GM18498 (cell line): ENCODE measurements around the gene FAM171A2.
"Not testable (repeated sequence)": the region's sequence is repeated elsewhere in the genome, so short reads cannot be mapped to it uniquely, and the experiment has no call there.

Experiments
- ATAC-seq: cut with Tn5 transposase; IDR thresholded peaks from one replicate; pipeline ENCODE4 v1.9.1; 2021; ENCODE audit warnings: mild to moderate bottlenecking, moderate library complexity; ENCODE audit not compliant: unreplicated experiment

FAM171A2 gene

DNA sequence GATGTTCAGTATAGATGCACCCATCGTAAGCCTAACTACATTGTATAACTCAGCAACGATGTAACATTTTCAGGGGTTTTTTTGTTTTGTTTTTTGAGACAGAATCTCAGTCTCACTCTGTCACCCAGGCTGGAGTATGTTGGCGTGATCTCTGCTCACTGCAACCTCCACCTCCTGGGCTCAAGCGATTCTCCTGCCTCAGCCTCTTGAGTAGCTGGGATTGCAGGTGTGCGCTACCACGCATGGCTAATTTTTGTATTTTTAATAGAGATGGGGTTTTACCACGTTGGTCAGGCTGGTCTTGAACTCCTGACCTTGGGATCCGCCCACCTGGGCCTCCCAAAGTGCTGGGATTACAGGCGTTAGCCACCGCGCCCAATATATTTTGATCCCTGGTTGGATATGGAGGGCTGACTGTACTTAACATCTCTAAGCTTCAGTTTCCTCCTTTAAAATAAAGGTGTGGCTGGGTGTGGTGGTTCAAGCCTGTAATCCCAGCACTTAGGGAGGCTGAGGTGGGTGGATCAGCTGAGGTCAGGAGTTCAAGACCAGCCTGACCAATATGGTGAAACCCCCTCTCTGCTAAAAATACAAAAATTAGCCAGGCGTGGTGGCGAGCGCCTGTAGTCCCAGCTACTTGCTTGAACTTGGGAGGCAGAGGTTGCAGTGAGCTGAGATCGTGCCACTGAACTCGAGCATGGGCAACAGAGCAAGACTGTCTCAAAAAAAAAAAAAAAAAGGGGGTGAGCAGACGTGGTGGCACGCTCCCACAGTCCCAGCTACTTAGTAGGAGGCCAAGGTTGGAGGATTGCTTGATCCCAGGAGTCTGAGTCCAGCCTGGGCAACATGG is 16.2 kb downstream of the FAM171A2 start:
- not testable (repeated sequence) for ATAC-seq

DNA sequence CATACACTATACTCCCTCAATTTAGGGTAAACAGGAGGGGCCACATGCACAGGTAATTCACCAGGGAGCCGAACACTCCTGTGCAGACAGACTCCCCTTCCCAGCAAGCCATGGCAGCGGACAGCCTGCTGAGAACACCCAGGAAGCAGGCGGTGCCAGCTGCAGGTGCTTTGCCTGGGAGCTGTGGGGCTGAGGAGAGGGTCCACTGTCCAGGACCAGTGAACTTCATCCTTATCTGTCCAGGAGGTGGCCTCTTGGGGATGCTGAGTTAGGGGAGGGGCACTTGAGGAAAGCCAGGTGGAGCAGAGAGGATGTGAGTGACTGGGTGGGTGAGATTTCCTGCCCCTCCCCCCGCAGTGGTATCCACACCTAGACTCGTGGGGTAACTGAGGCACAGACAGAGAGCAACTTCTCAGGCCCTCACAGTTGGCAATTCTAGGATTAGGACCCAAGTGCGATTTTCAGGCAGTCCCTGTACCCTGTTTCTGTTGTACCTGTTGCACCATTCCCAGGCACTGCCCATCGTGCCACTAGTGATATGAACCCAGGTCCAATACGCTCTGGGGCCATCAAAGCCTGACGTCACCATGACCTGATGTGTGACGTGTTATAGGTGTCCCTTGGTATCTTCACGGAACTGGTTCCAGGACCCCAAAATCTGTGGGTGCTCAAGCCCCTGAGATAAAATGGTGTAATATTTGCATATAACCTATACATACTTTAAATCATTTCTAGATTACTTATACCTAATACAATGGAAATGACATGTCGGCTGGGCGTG is 17.4 kb downstream of the FAM171A2 start:
- ATAC-seq = no peak

DNA sequence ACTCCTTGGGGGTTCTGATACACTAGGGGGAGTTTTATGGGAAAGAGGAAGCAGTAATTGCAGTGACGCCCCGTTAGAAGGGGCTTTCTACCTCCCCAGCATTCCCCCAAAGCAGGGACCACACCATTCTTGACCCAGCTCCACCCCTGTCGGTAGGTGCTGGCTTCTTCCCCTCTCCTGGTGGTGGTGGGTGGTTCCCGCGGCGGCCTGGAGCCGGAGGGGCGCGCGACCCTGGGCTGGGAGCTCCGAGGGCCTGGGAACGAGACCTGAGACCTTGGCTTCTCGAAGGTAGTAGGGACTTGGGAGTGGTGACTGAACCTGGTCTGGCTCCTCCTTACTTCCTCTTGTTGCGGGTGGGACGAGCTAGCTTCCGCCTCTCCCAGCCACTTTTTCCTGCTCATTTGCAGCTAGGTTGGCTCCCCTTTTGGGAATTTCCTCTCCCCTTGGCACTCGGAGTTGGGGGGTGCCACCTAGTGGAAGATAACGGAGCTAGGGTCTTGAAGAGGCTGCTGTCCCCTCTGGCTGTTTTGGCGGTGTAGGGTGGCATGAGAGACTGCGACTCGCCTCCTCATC is 18.1 kb downstream of the FAM171A2 start:
- ATAC-seq = peak; percentile 6

DNA sequence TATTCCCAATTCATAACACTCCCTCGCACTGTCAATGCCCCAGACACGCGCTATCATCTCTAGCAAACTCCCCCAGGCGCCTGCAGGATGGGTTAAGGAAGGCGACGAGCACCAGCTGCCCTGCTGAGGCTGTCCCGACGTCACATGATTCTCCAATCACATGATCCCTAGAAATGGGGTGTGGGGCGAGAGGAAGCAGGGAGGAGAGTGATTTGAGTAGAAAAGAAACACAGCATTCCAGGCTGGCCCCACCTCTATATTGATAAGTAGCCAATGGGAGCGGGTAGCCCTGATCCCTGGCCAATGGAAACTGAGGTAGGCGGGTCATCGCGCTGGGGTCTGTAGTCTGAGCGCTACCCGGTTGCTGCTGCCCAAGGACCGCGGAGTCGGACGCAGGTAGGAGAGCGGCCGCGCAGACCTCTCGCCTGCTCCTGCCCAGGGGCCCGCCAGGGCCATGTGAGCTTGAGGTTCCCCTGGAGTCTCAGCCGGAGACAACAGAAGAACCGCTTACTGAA is 18.7 kb downstream of the FAM171A2 start, which contains the start of gene GRN:
Gene GRN (plus strand): TSS at position 364 of the 515 bp plus-strand sequence. CDS start 3,863 bp downstream, outside the sequence.
- peak; percentile 57 for ATAC-seq

DNA sequence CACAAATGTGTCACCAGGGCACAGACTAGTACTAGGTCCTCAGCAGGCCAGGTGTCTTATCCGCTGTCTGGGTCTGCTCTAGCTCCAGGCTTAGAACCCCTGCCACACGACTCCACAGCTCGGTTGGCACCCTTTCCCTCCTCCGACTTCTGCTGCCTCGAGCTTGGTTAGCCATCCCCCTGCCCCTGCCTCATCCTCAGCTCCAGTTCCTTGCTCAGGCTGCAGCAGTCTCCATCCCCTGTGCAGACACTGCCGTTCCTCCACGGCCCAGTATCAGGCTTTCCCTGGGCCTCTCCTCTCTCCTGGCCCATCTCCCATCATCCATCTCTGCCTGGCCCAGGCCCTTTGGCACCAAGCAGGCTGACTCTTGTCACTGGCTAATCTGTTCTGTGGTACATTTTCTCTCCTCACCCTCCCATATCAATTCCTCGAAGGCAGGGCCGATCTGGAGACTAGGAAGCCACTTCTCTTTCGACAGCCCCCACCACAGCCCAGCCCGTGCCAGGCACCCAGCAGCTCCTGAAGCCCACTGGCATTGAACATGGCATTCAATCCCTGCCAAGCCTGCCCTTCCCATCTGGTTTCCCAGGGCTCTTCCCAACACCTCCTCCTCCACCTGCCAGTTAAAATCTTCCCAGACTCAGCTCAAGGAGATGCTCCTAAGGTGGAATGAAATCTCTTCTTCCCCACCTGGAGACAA is 20.0 kb downstream of the FAM171A2 start:
- no peak for ATAC-seq

DNA sequence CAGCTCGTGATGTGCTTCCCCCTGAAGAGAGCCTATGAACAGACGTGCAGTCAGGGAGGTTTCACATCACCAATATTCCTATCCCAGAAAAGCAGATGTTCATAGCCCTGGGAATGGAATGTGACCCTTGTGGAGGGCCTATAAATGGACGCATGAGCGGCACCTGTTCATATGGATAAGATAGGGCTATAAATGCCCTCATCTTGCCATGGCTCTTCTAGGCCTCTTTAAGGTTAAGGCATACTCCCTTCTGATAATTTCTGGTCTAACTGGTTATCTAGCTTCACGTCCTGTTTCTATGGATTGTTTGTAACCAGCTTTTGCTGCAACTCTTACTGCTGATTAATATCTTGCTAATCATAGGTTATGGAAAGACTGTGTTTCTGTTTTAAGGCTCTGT is 23.1 kb downstream of the FAM171A2 start:
- ATAC-seq = not testable (repeated sequence)

DNA sequence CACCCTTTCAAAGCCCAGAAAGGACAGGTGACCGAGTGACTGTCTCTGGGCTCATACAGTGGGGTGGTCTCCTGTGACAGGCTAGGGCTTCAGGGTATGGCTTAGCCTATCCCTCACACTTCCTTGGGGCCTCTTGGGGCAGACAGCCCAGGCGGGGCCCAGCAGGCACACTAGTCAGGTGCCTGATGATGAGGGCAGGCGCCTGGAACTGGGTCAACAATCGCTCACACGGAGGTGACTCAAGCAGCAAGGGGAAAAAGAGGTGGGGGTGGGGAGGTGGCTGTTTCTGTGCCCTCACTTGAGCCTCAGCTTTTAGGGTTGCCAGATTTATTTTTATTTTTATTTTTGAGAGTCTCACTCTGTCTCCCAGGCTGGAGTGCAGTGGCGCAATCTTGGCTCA is 25.0 kb downstream of the FAM171A2 start:
- ATAC-seq = no peak

DNA sequence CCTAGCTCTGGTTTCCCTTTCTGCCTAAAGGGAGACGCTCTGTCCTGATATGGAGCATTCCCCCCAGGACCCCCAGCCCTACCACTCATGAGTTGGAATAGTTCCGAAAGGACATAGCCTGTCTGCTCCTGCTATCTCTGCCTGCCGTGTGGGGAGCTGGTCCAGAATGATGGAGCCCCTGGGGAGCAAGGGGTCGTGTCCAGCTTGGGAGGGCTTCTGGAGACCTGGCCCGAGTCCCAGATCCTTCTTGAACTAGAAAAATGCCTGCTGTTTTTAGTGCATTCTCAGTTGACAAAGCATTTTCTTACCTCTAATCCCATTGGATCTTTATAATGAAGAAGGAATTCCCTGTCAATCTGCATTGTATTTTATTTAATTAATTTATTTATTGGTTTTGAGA is 27.7 kb downstream of the FAM171A2 start:
- ATAC-seq = no peak

DNA sequence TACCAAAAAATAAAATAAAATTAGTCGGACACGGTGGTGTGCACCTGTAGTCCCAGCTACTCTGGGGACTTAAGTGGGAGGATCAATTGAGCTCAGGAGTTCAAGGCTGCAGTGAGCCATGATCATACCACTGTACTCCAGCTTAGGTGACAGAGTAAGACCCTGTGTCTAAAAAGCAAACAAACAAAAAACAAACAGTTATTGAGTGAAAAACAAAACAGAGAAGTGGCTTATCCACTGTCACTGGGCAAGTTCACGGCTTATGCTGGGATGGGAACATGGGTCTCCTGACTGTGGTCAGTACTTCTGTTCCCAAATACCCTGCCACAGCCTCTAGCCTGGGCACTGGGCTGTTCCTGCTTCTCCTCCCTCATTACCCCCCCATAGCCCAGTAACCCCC is 28.1 kb downstream of the FAM171A2 start:
- no peak for ATAC-seq

DNA sequence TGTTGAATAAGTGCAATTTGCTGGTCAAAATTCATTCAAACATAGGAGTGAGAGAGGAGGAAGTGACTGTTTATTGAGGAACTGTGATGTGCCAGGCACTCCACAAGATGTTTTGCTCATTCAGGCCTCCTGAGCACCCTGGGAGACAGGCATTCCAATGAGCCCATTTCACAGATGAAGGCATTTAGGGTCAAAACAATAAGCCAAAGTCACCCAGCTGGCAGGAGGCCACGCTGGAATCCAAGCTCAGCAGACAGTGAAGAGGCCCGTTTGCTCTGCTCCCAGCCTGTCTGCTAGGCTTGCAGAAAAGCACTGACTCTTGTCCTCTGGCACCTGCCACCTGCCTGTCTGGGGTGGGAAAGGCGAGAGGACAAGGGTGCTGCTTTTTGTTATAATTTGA is 28.9 kb downstream of the FAM171A2 start:
- ATAC-seq = no peak

DNA sequence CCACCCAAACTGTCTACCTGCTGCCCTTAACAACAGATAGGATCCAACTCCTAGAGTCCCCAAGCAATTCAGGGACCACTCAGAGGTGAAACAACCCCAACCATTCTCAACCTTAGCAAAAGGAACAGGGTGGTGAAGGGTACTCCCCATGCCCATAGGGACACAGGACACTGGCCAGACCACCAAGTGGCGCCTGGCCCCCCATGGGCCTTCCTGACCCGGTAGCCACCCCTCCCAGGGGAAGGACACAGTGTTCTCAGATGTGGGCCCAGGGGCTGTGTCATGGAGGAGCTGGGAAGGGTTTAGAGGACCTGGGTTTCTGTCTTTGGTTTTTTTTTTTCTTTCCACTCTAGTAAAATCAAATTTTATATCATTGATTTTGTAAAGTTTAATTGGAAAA is 29.3 kb downstream of the FAM171A2 start:
- ATAC-seq = no peak

DNA sequence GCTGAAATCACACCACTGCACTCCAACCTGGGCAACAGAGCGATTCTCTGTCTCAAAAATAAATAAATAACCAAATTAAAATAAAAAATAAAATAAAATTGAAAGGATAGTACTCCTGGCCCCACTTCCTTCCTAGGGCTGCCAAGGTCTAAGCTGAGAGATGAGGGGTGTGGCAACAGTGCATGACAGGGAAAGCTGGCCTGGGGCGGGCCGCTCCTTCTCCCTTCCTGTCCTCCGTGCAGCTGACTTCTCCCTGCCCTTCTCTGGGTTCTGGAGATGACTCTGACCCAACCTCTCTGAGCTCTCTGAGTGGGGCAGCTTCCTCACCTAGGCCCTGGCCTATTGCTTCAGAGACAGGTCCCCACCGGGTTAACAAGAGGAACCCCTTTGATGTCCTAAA is 30.3 kb downstream of the FAM171A2 start:
- ATAC-seq = no peak

DNA sequence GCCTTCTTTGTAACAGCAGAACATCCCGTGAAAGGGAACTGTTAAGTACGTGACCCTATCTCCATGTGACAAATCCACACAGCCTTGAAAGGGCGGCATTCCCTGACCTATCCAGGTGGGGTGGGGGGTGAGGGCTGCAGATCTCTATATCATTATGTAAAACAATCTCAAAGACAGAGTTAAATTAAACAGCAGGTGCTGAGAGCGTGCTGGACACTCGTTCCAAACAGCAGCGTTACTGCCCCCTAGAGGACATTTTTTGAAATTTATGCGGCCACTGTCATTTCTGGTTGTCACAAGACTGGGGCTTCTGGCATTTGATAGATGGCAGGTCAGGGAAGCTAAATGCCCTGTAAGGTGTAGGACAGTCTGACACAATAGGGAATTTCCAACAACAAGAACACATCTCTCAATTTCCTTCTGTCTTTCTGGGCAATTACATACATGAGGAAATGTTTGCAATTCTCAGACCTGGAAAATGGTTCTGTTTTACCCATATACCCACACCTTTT is 32.3 kb downstream of the FAM171A2 start:
- ATAC-seq = no peak

DNA sequence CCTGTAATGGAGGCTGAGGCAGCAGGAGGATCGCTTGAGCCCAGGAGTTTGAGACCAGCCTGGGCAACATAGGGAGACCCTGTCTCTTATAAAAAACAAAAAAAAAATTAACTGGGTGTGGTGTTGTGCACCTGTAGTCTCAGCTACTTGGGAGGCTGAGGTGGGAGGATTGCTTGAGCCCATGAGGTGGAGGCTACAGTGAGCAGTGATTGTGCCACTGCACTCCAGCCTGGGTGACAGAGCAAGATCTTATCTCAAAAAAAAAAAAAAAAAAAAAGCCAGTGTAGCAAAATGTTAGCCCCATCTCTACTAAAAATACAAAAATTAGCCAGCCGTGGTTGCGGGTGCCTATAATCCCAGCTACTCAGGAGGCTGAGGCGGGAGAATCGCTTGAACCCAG is 33.4 kb downstream of the FAM171A2 start:
- ATAC-seq = not testable (repeated sequence)

DNA sequence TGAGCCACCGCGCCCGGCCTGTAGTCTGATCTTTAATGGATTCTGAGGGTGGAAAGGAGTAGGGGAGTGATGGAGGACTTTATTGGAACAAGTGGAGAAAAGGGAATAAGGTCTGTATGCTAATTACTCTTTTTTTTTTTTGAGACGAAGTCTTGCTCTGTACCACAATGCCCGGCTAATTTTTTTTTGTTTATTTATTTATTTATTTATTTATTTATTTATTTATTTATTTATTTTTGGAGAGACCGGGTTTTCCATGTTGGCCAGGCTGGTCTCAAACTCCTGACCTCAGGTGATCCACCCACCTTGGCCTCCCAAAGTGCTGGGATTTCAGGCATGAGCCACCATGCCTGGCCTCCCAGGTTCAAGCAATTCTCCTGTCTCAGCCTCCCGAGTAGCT is 34.1 kb downstream of the FAM171A2 start:
- not testable (repeated sequence) for ATAC-seq

DNA sequence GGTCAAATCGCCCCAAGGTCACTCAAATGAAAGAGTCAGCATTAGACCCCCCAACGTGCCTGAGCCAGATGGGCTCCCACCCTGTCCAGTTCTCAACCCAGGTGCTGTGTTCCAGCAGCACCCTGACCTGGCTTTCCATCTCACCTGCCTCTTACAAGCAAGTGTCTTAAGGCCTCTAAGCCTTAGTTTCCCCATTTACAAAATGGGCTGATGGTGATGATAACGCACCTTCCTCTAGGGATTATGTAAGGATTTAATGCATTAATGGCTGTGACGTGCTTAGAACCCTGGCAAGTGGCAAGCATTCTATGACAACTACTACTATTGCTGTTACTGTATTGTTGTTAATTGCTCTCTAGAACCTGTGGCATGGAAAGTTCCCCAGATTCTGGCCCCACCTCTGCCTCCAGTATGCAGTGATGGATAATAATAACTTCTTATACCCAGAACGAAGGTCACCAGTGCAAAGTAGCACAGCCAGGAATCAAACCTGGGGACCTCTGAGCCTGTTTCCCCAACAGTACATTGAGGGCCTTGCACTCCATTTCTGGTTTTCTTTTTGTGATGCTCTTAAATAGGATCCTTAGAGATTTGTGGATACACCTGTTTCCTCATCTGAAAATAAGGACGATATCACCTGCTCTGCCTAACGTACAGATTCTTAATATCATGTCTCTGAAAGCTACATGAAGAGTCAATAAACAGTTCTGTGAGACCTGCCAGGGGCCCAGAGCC is 35.8 kb downstream of the FAM171A2 start:
- no peak for ATAC-seq

DNA sequence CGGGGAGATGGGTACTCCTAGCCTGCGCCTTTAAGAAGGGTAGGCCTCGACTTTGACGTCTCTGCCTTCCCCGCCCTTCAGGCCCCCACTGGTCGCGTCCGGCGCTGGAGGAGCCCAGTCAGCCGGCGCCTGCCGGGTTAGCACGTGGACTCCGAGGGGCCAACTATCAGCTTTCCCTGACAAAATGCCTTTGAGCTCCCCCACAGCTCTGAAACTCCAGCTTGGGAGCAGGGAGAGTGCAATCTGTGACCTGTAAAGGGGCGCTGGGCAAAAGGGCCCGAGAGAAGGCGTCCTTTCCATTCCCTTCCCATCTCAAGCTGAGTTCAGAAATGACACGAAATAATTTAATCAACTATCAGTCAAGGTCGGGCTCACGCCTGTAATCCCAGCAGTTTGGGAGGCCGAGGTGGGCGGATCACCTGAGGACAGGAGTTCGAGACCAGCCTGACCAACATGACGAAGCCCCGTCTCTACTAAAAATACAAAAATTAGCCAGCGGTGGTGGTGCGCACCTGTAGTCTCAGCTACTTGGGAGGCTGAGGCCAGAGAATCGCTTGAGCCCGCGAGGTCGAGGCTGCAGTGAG is 36.7 kb downstream of the FAM171A2 start:
- ATAC-seq = peak; percentile 53

DNA sequence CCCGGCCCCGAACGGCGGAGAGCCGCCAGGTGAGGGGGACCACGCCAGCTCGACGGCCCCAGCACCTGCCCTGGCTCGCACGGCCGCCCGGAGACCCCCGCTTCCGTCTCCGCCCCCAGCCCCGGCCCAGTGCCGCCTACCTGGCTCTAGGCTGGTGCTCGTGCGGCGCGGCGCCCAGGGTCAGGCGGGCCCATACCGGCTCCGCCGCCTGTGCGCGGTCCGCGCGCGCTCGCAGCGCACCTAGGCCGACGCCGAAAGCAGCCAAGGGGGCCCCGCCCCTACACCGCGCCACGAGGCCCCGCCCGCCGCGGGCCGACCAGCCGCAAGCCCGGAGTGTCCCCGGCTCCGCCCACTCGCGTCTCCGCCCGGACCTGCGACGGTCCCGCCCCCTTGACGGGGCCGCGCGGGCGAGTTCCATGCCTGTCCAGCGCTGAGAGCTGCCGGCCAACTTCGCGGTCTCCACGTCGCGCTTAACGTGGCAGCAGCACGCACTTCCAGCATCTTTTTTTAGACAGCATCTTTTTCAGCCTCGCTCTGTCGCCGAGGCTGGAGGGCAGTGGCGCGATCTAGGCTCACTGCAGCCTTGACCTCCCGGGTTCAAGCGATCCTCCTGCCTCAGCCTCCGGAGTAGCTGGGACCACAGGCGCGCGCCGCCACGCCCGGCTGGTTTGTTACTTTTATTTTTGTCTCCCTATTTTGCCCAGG is 38.9 kb downstream of the FAM171A2 start, which contains the start of gene SLC25A39:
Gene SLC25A39 (minus strand): TSS at position 253 of the 705 bp plus-strand sequence. CDS start 1,261 bp downstream, outside the sequence.
- peak; percentile 70 for ATAC-seq

DNA sequence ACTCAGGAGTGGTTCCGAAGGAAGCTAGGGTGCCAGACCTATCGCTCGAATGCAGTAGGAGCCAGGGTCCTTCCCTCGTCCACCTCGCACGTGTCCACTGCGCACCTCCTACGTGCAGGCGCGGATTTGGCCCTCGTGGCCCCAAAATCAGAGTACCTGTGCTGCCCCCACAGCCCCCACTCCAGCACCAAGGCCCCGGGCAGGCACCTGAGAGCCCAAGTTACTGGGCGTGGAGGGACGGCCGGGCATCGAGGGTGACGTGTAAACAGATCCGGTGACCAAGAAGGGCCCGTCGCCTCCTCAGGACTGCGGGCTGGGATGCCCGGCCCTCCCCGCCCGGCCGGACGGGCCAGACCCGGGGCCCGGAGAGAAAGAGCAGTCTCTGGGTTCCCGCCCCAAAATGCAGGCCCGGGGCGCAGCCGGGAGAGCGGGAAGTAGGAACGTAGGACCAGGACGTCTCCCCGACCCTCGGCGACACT is 39.5 kb downstream of the FAM171A2 start:
- peak; percentile 1 for ATAC-seq
